Liver (tissue), 9 donors: ENCODE data around the gene NEBL. TPM values are rescaled to one million over a fixed set of nuclear protein-coding genes. Genes with fewer than 3 reads are reported as not detected.

Experiments
- DNase-seq: peaks from one replicate; pipeline ENCODE4 v3.0.0-alpha.2; 2017; ENCODE audit warnings: low spot score
- H3K27ac ChIP-seq, 2 donors: one replicate each; pipeline ENCODE4 v1.7.0; 2013; ENCODE audit warnings: inconsistent platforms in 2 of 2, low read length in 2 of 2, control low read depth in 1 of 2, low read depth in 1 of 2, mild to moderate bottlenecking in 1 of 2
- H3K27me3 ChIP-seq, 4 donors: one replicate each; pipeline versions ENCODE4 v1.6.1 to v1.7.0; 2013; ENCODE audit warnings: low read length in 3 of 4, inconsistent platforms in 1 of 4, mild to moderate bottlenecking in 1 of 4, moderate library complexity in 1 of 4; ENCODE audit not compliant: control insufficient read depth in 4 of 4, insufficient read depth in 4 of 4
- H3K36me3 ChIP-seq, 4 donors: one replicate each; pipeline versions ENCODE4 v1.6.1 to v1.7.0; 2013; ENCODE audit warnings: low read length in 3 of 4, mild to moderate bottlenecking in 3 of 4, low read depth in 1 of 4, moderate library complexity in 1 of 4; ENCODE audit not compliant: control insufficient read depth in 4 of 4, insufficient read depth in 3 of 4
- H3K4me1 ChIP-seq, 4 donors: one replicate each; pipeline versions ENCODE4 v1.6.1 to v1.7.0; 2013; ENCODE audit warnings: low read length in 3 of 4, mild to moderate bottlenecking in 3 of 4, moderate library complexity in 1 of 4; ENCODE audit not compliant: control insufficient read depth in 4 of 4, insufficient read depth in 4 of 4
- H3K4me3 ChIP-seq, 3 donors: one replicate each; pipeline versions ENCODE4 v1.6.1 to v1.7.0; 2013; ENCODE audit warnings: low read length in 3 of 3, control low read depth in 1 of 3, low read depth in 1 of 3, mild to moderate bottlenecking in 1 of 3
- H3K9ac ChIP-seq, 2 donors: one replicate each; pipeline ENCODE4 v1.7.0; 2013; ENCODE audit warnings: low read length in 2 of 2, mild to moderate bottlenecking in 2 of 2, moderate library complexity in 2 of 2, control low read depth in 1 of 2, low read depth in 1 of 2
- H3K9me3 ChIP-seq, 4 donors: one replicate each; pipeline versions ENCODE4 v1.6.1 to v1.7.0; 2013; ENCODE audit warnings: low read length in 3 of 4; ENCODE audit not compliant: control insufficient read depth in 4 of 4
- EGR1 ChIP-seq, 2 donors: IDR thresholded peaks; 2 replicates each; pipeline ENCODE4 v1.6.1; 2016 to 2018; ENCODE audit warnings: antibody characterized with exemption in 2 of 2, low read depth in 2 of 2
- FOXA1 ChIP-seq: IDR thresholded peaks from 2 replicates; pipeline ENCODE4 v1.6.1; 2016; ENCODE audit warnings: antibody characterized with exemption
- FOXA2 ChIP-seq: IDR thresholded peaks from 2 replicates; pipeline ENCODE4 v1.6.1; 2016; ENCODE audit warnings: antibody characterized with exemption
- GABPA ChIP-seq, 2 donors: IDR thresholded peaks in 1 of 2; conservative IDR thresholded peaks in 1 of 2; 2 replicates each; pipeline ENCODE4 v1.6.1; 2016; ENCODE audit warnings: antibody characterized with exemption in 2 of 2, mild to moderate bottlenecking in 1 of 2, moderate library complexity in 1 of 2
- HNF4A ChIP-seq, 2 donors: conservative IDR thresholded peaks; 2 replicates each; pipeline ENCODE4 v1.6.1; 2016; ENCODE audit warnings: antibody characterized with exemption in 2 of 2, mild to moderate bottlenecking in 2 of 2
- HNF4G ChIP-seq: IDR thresholded peaks from 2 replicates; pipeline ENCODE4 v1.6.1; 2016; ENCODE audit warnings: antibody characterized with exemption
- JUND ChIP-seq, 2 donors: IDR thresholded peaks; 2 replicates each; pipeline ENCODE4 v1.6.1; 2016; ENCODE audit warnings: antibody characterized with exemption in 2 of 2
- NR2F2 ChIP-seq: IDR thresholded peaks from 2 replicates; pipeline ENCODE4 v1.6.1; 2016; ENCODE audit warnings: antibody characterized with exemption
- RAD21 ChIP-seq, 2 donors: IDR thresholded peaks; 2 replicates each; pipeline ENCODE4 v1.6.1; 2016; ENCODE audit warnings: antibody characterized with exemption in 2 of 2, mild to moderate bottlenecking in 2 of 2
- RXRA ChIP-seq, 2 donors: IDR thresholded peaks; 2 replicates each; pipeline ENCODE4 v1.6.1; 2017 to 2018; ENCODE audit warnings: antibody characterized with exemption in 2 of 2, mild to moderate bottlenecking in 1 of 2
- SP1 ChIP-seq: IDR thresholded peaks from 2 replicates; pipeline ENCODE4 v1.6.1; 2018; ENCODE audit warnings: antibody characterized with exemption, mild to moderate bottlenecking
- TAF1 ChIP-seq: conservative IDR thresholded peaks from 2 replicates; pipeline ENCODE4 v1.6.1; 2016; ENCODE audit warnings: antibody characterized with exemption, mild to moderate bottlenecking
- YY1 ChIP-seq: IDR thresholded peaks from 2 replicates; pipeline ENCODE4 v1.6.1; 2016; ENCODE audit warnings: antibody characterized with exemption, mild to moderate bottlenecking
- WGBS: extraction: QIAGEN DNeasy Blood & Tissue Kit; methylation state at CpG from one replicate; pipeline ENCODE4 v1.1.7; 2013; 5-methylcytosine and 5-hydroxymethylcytosine counted together
- polyA plus RNA-seq, 2 donors: library from polyadenylated mRNA; stranded (reverse) in 1 of 2; unstranded in 1 of 2; fragments of 200-250 nt in 1 of 2; fragments of >200 nt in 1 of 2; fragmentation: Nextera tagmentation in 1 of 2; extraction: Ambion mirVana in 1 of 2; gene quantifications; one replicate each; pipeline versions ENCODE4 v1.2.1 to v1.2.3, GENCODE V29; 2013 to 2015
- total RNA-seq, 2 donors: library from RNA; depleted of rRNA; stranded (reverse); fragments of >200 nt; gene quantifications; one replicate each; pipeline ENCODE4 v1.2.3, GENCODE V29; 2014
- TF ChIP-seq, protein P1 (sequence below): IDR thresholded peaks from 2 replicates; pipeline ENCODE4 v1.6.1; 2016; ENCODE audit warnings: antibody characterized with exemption
- TF ChIP-seq, protein P2 (sequence below): IDR thresholded peaks from 2 replicates; pipeline ENCODE4 v1.6.1; 2016; ENCODE audit warnings: antibody characterized with exemption
- TF ChIP-seq, protein P3 (sequence below): IDR thresholded peaks from 2 replicates; pipeline ENCODE4 v1.6.1; 2016; ENCODE audit warnings: antibody characterized with exemption, mild to moderate bottlenecking
- TF ChIP-seq, protein P4 (sequence below): fragments of 150-350 bp; IDR thresholded peaks from 2 replicates; pipeline ENCODE4 v1.5.1; 2017; ENCODE audit warnings: improper control_type of control experiment, low read depth, low read length; ENCODE audit not compliant: missing input control
- TF ChIP-seq, protein P5 (sequence below): IDR thresholded peaks from 2 replicates; pipeline ENCODE4 v1.6.1; 2016; ENCODE audit warnings: antibody characterized with exemption
- donor health status: healthy.
- donor health status: healthy.
- donor health status: healthy.
- donor health status: healthy.
- donor health status: healthy.

Gene NEBL
- total and polyA plus RNA-seq, 4 donors: 0.22 to 1.8 (median 0.81) TPM

- Histone ChIP-seq H3K4me3 (no peak overlapping the region), H3K9me3 (no peaks in the 10 kb centered on the region), H3K4me1 (no peaks in the 10 kb centered on the region), H3K36me3 (no peaks in the 10 kb centered on the region), H3K9ac (no peak overlapping the region), H3K27ac (no peak overlapping the region), H3K27me3 (no peaks in the 10 kb centered on the region)
- no peak for DNase-seq
- no peak for TF ChIP-seq EGR1 (IDR thresholded peaks at IDR 0.05; ENCODE audit: low read depth in 2 of 2)
- TF ChIP-seq FOXA2: no peak
- TF ChIP-seq GABPA (IDR thresholded peaks at IDR 0.05 in 1 of 2, conservative IDR thresholded peaks at IDR 0.05 in 1 of 2): no peak
- TF ChIP-seq, protein P1, sequence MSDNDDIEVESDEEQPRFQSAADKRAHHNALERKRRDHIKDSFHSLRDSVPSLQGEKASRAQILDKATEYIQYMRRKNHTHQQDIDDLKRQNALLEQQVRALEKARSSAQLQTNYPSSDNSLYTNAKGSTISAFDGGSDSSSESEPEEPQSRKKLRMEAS: no peak
- TF ChIP-seq, protein P2, sequence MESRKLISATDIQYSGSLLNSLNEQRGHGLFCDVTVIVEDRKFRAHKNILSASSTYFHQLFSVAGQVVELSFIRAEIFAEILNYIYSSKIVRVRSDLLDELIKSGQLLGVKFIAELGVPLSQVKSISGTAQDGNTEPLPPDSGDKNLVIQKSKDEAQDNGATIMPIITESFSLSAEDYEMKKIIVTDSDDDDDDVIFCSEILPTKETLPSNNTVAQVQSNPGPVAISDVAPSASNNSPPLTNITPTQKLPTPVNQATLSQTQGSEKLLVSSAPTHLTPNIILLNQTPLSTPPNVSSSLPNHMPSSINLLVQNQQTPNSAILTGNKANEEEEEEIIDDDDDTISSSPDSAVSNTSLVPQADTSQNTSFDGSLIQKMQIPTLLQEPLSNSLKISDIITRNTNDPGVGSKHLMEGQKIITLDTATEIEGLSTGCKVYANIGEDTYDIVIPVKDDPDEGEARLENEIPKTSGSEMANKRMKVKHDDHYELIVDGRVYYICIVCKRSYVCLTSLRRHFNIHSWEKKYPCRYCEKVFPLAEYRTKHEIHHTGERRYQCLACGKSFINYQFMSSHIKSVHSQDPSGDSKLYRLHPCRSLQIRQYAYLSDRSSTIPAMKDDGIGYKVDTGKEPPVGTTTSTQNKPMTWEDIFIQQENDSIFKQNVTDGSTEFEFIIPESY: no peak
- TF ChIP-seq SP1: no peak
- no peak for TF ChIP-seq YY1
- TF ChIP-seq, protein P3, sequence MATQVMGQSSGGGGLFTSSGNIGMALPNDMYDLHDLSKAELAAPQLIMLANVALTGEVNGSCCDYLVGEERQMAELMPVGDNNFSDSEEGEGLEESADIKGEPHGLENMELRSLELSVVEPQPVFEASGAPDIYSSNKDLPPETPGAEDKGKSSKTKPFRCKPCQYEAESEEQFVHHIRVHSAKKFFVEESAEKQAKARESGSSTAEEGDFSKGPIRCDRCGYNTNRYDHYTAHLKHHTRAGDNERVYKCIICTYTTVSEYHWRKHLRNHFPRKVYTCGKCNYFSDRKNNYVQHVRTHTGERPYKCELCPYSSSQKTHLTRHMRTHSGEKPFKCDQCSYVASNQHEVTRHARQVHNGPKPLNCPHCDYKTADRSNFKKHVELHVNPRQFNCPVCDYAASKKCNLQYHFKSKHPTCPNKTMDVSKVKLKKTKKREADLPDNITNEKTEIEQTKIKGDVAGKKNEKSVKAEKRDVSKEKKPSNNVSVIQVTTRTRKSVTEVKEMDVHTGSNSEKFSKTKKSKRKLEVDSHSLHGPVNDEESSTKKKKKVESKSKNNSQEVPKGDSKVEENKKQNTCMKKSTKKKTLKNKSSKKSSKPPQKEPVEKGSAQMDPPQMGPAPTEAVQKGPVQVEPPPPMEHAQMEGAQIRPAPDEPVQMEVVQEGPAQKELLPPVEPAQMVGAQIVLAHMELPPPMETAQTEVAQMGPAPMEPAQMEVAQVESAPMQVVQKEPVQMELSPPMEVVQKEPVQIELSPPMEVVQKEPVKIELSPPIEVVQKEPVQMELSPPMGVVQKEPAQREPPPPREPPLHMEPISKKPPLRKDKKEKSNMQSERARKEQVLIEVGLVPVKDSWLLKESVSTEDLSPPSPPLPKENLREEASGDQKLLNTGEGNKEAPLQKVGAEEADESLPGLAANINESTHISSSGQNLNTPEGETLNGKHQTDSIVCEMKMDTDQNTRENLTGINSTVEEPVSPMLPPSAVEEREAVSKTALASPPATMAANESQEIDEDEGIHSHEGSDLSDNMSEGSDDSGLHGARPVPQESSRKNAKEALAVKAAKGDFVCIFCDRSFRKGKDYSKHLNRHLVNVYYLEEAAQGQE: no peak
- TF ChIP-seq, protein P4, sequence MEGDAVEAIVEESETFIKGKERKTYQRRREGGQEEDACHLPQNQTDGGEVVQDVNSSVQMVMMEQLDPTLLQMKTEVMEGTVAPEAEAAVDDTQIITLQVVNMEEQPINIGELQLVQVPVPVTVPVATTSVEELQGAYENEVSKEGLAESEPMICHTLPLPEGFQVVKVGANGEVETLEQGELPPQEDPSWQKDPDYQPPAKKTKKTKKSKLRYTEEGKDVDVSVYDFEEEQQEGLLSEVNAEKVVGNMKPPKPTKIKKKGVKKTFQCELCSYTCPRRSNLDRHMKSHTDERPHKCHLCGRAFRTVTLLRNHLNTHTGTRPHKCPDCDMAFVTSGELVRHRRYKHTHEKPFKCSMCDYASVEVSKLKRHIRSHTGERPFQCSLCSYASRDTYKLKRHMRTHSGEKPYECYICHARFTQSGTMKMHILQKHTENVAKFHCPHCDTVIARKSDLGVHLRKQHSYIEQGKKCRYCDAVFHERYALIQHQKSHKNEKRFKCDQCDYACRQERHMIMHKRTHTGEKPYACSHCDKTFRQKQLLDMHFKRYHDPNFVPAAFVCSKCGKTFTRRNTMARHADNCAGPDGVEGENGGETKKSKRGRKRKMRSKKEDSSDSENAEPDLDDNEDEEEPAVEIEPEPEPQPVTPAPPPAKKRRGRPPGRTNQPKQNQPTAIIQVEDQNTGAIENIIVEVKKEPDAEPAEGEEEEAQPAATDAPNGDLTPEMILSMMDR: no peak
- no peak for TF ChIP-seq NR2F2
- no peak for TF ChIP-seq HNF4G
- TF ChIP-seq TAF1: no peak
- TF ChIP-seq, protein P5, sequence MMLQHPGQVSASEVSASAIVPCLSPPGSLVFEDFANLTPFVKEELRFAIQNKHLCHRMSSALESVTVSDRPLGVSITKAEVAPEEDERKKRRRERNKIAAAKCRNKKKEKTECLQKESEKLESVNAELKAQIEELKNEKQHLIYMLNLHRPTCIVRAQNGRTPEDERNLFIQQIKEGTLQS: no peak
- no peak for TF ChIP-seq JUND (IDR thresholded peaks at IDR 0.05)
- TF ChIP-seq RAD21 (IDR thresholded peaks at IDR 0.05): no peak
- TF ChIP-seq HNF4A (conservative IDR thresholded peaks at IDR 0.05): no peak
- no peak for TF ChIP-seq FOXA1
- TF ChIP-seq RXRA (IDR thresholded peaks at IDR 0.05): no peak
- WGBS: 87% methylated on average over 7 of the region's 7 CpGs
Observed at GRCh38 chr10:20877986-20878983, 18.8 kb downstream of the NEBL start.
